ENCODE results near the gene GGT6. TPM values are rescaled to one million over a fixed set of nuclear protein-coding genes. Genes with fewer than 3 reads are reported as not detected.

GGT6 gene
- total RNA-seq, 2 experiments from 2014 or later = not detected

DNA sequence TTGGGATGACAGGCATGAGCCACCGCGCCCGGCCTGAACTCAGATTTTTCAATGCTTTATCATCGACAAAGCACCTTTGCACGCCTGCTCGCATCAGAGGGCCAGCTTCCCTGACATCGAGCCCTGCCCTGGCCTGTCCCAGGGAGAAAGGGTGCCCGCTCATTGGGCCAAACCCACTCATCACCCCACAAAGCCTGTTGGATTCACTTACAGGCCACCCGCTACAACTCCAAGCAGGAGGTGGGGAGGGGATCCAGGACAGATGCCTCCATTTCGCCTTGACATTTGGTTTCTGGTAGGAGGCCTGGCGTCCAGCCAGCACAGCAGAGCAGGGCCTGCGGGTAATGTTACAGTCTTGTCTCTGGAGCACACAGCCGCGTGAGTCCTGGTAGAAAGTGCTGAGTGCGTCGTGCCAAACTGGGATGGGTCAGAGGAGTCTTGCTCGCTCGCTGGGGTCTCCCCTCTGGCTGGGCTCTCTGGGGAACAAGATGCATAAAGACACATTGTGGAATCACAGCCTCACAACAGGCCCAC, 43.8 kb upstream of the GGT6 start:
- no peaks in the 10 kb centered on the region for H3K36me3 ChIP-seq (ENCODE audit: insufficient read depth, low read length)
- DNase-seq (peak in 1 of 14 experiments; percentile 7), ATAC-seq (ENCODE audit: poor library complexity) (no peak)
- ChIA-PET POLR2A (no interaction called here), CTCF (no interaction called here)
- H3K27me3 ChIP-seq (ENCODE audit: control insufficient read depth in 1 of 2, insufficient read depth in 2 of 2, low read length in 2 of 2) = peaks cover 0 to 9% of the 10 kb centered on the region in 2 experiments
- intact Hi-C loops (cut with DNase I, micrococcal nuclease) = no loop called here
- no peak overlapping the region for H3K27ac Mint-ChIP-seq
- H3K9me3 Mint-ChIP-seq = no peaks in the 10 kb centered on the region
- no peak overlapping the region for H3K4me3 Mint-ChIP-seq
- H3K4me3 ChIP-seq (ENCODE audit: low read length) = no peak overlapping the region
- H3K4me1 Mint-ChIP-seq (ENCODE audit: low read depth) = no peaks in the 10 kb centered on the region
- H3K4me1 ChIP-seq (ENCODE audit: insufficient read depth, low read length) = no peaks in the 10 kb centered on the region
- no peak overlapping the region for H3K27ac ChIP-seq (ENCODE audit: low read depth in 1 of 2, low read length in 2 of 2)
- TF ChIP-seq CTCF (IDR thresholded peaks at IDR 0.05) = no peak
- peaks cover 22% of the 10 kb centered on the region for H3K27me3 Mint-ChIP-seq
- no peaks in the 10 kb centered on the region for H3K36me3 Mint-ChIP-seq (ENCODE audit: low read depth)
- H3K9me3 ChIP-seq (ENCODE audit: control insufficient read depth in 1 of 2, insufficient read depth in 1 of 2, low read length in 2 of 2) = no peaks in the 10 kb centered on the region

DNA sequence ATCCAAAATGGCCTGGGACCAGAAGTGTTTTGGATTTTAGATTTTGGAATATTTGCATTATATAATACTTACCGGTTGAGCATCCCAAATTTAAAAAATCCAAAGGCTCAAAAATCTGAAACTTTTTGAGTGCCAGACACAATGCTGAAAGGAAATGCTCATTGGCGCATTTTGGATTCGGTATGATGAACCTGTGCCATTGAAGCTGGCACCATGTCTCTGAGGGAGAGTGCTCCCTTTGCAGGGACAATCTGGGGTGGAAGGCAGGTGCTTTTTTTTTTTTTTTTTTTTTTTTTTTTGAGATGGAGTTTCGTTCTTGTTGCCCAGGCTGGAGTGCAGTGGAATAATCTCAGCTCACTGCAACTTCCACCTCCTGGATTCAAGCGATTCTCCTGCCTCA, 41.7 kb upstream of the GGT6 start:
- H3K9me3 Mint-ChIP-seq = no peaks in the 10 kb centered on the region
- ChIA-PET POLR2A (interaction anchor here (0.6 kb wide), 1 partner anchor 322 kb away, joined by 3 read pairs; no protein-coding TSS in a partner anchor), CTCF (no interaction called here)
- H3K4me3 Mint-ChIP-seq = no peak overlapping the region
- Histone ChIP-seq H3K4me1 (ENCODE audit: insufficient read depth, low read length) (no peaks in the 10 kb centered on the region), H3K36me3 (ENCODE audit: insufficient read depth, low read length) (no peaks in the 10 kb centered on the region), H3K4me3 (ENCODE audit: low read length) (no peak overlapping the region), H3K27me3 (ENCODE audit: control insufficient read depth in 1 of 2, insufficient read depth in 2 of 2, low read length in 2 of 2) (no peaks in the 10 kb centered on the region), H3K27ac (ENCODE audit: low read depth in 1 of 2, low read length in 2 of 2) (no peak overlapping the region), H3K9me3 (ENCODE audit: control insufficient read depth in 1 of 2, insufficient read depth in 1 of 2, low read length in 2 of 2) (no peaks in the 10 kb centered on the region)
- no peak for TF ChIP-seq CTCF (IDR thresholded peaks at IDR 0.05)
- intact Hi-C loops (cut with DNase I, micrococcal nuclease) = no loop called here
- H3K36me3 Mint-ChIP-seq (ENCODE audit: low read depth) = no peaks in the 10 kb centered on the region
- H3K4me1 Mint-ChIP-seq (ENCODE audit: low read depth) = no peaks in the 10 kb centered on the region
- ATAC-seq (ENCODE audit: poor library complexity) (no peak), DNase-seq (no peak)
- no peak overlapping the region for H3K27ac Mint-ChIP-seq
- peaks cover 7% of the 10 kb centered on the region for H3K27me3 Mint-ChIP-seq

GRCh38 chr17:4601326-4601725, 40.9 kb upstream of the GGT6 start:
- H3K9me3 ChIP-seq (ENCODE audit: control insufficient read depth in 1 of 2, insufficient read depth in 1 of 2, low read length in 2 of 2) = no peaks in the 10 kb centered on the region
- Mint-ChIP-seq H3K27ac (no peak overlapping the region), H3K36me3 (ENCODE audit: low read depth) (no peaks in the 10 kb centered on the region), H3K27me3 (peaks cover 7% of the 10 kb centered on the region), H3K9me3 (no peaks in the 10 kb centered on the region), H3K4me3 (no peak overlapping the region), H3K4me1 (ENCODE audit: low read depth) (no peaks in the 10 kb centered on the region)
- H3K4me3 ChIP-seq (ENCODE audit: low read length) = no peak overlapping the region
- no peak overlapping the region for H3K27ac ChIP-seq (ENCODE audit: low read depth in 1 of 2, low read length in 2 of 2)
- H3K36me3 ChIP-seq (ENCODE audit: insufficient read depth, low read length) = no peaks in the 10 kb centered on the region
- DNase-seq = no peak
- H3K4me1 ChIP-seq (ENCODE audit: insufficient read depth, low read length) = no peaks in the 10 kb centered on the region
- TF ChIP-seq CTCF (IDR thresholded peaks at IDR 0.05) = no peak
- no peak for ATAC-seq (ENCODE audit: poor library complexity)
- intact Hi-C loops (cut with DNase I, micrococcal nuclease) = no loop called here
- ChIA-PET POLR2A (no interaction called here), CTCF (no interaction called here)
- H3K27me3 ChIP-seq (ENCODE audit: control insufficient read depth in 1 of 2, insufficient read depth in 2 of 2, low read length in 2 of 2) = no peaks in the 10 kb centered on the region

Measured in CD4-positive, alpha-beta T cell (primary cell).